ENCODE data around the gene KMT2A.

KMT2A gene

GRCh38 chr11:118484405-118484804, 48.1 kb downstream of the KMT2A start:
- no peaks in the 10 kb centered on the region for H3K4me1 ChIP-seq (ENCODE audit: low read length)
- H2AFZ ChIP-seq (ENCODE audit: low read depth, low read length): no peak overlapping the region
- no peak for TF ChIP-seq EZH2phosphoT487 (IDR thresholded peaks at IDR 0.05; ENCODE audit: low read depth)
- TF ChIP-seq, protein P1, sequence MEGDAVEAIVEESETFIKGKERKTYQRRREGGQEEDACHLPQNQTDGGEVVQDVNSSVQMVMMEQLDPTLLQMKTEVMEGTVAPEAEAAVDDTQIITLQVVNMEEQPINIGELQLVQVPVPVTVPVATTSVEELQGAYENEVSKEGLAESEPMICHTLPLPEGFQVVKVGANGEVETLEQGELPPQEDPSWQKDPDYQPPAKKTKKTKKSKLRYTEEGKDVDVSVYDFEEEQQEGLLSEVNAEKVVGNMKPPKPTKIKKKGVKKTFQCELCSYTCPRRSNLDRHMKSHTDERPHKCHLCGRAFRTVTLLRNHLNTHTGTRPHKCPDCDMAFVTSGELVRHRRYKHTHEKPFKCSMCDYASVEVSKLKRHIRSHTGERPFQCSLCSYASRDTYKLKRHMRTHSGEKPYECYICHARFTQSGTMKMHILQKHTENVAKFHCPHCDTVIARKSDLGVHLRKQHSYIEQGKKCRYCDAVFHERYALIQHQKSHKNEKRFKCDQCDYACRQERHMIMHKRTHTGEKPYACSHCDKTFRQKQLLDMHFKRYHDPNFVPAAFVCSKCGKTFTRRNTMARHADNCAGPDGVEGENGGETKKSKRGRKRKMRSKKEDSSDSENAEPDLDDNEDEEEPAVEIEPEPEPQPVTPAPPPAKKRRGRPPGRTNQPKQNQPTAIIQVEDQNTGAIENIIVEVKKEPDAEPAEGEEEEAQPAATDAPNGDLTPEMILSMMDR (IDR thresholded peaks at IDR 0.05; ENCODE audit: low read depth, low read length): no peak
- no peak overlapping the region for H3K4me3 ChIP-seq (ENCODE audit: low read length)
- H3K9ac ChIP-seq (ENCODE audit: low read length): no peak overlapping the region
- H3K27me3 ChIP-seq (ENCODE audit: low read depth, low read length): no peaks in the 10 kb centered on the region
- no peaks in the 10 kb centered on the region for H4K20me1 ChIP-seq (ENCODE audit: insufficient read depth, low read length)
- no peaks in the 10 kb centered on the region for H3K79me2 ChIP-seq (ENCODE audit: low read length)
- H3K27ac ChIP-seq (ENCODE audit: low read length): no peak overlapping the region
- no peaks in the 10 kb centered on the region for H3K9me3 ChIP-seq (ENCODE audit: insufficient read depth, low read length)
- no peak overlapping the region for H3K4me2 ChIP-seq (ENCODE audit: low read length)
- peaks cover 49% of the 10 kb centered on the region for H3K36me3 ChIP-seq (replicated peaks; ENCODE audit: low read depth, low read length)

GRCh38 chr11:118485273-118485672, 49.0 kb downstream of the KMT2A start:
- H3K4me2 ChIP-seq (ENCODE audit: low read length): no peak overlapping the region
- no peak overlapping the region for H3K9ac ChIP-seq (ENCODE audit: low read length)
- peaks cover 49% of the 10 kb centered on the region for H3K36me3 ChIP-seq (replicated peaks; ENCODE audit: low read depth, low read length)

GRCh38 chr11:118488480-118489109, 52.3 kb downstream of the KMT2A start:
- Histone ChIP-seq H3K4me2 (ENCODE audit: low read length) (no peak overlapping the region), H4K20me1 (ENCODE audit: insufficient read depth, low read length) (no peaks in the 10 kb centered on the region), H3K4me3 (ENCODE audit: low read length) (no peak overlapping the region), H2AFZ (ENCODE audit: low read depth, low read length) (no peak overlapping the region), H3K36me3 (replicated peaks; ENCODE audit: low read depth, low read length) (peaks cover 50% of the 10 kb centered on the region), H3K9ac (ENCODE audit: low read length) (no peak overlapping the region), H3K79me2 (ENCODE audit: low read length) (no peaks in the 10 kb centered on the region), H3K27ac (ENCODE audit: low read length) (no peak overlapping the region), H3K9me3 (ENCODE audit: insufficient read depth, low read length) (no peaks in the 10 kb centered on the region), H3K4me1 (ENCODE audit: low read length) (no peaks in the 10 kb centered on the region), H3K27me3 (ENCODE audit: low read depth, low read length) (no peaks in the 10 kb centered on the region)
- TF ChIP-seq, protein P1 (IDR thresholded peaks at IDR 0.05; ENCODE audit: low read depth, low read length): peak; percentile 91
- no peak for TF ChIP-seq EZH2phosphoT487 (IDR thresholded peaks at IDR 0.05; ENCODE audit: low read depth)

More at GRCh38 chr11:118485273-118485672, 49.0 kb downstream of the KMT2A start:
- Histone ChIP-seq H3K27me3 (ENCODE audit: low read depth, low read length) (no peaks in the 10 kb centered on the region), H3K79me2 (ENCODE audit: low read length) (no peaks in the 10 kb centered on the region), H4K20me1 (ENCODE audit: insufficient read depth, low read length) (no peaks in the 10 kb centered on the region), H3K4me1 (ENCODE audit: low read length) (no peaks in the 10 kb centered on the region), H3K27ac (ENCODE audit: low read length) (no peak overlapping the region), H2AFZ (ENCODE audit: low read depth, low read length) (no peak overlapping the region), H3K9me3 (ENCODE audit: insufficient read depth, low read length) (no peaks in the 10 kb centered on the region), H3K4me3 (ENCODE audit: low read length) (no peak overlapping the region)
- TF ChIP-seq, protein P1 (IDR thresholded peaks at IDR 0.05; ENCODE audit: low read depth, low read length): 0 out of 2 replicates have a peak, but pooled peaks have one; percentile 10
- TF ChIP-seq EZH2phosphoT487 (IDR thresholded peaks at IDR 0.05; ENCODE audit: low read depth): no peak

- Histone ChIP-seq H2AFZ (ENCODE audit: low read depth, low read length) (no peak overlapping the region), H3K79me2 (ENCODE audit: low read length) (no peaks in the 10 kb centered on the region), H3K9ac (ENCODE audit: low read length) (no peak overlapping the region), H3K36me3 (replicated peaks; ENCODE audit: low read depth, low read length) (peaks cover 56% of the 10 kb centered on the region), H3K4me1 (ENCODE audit: low read length) (no peaks in the 10 kb centered on the region), H3K4me3 (ENCODE audit: low read length) (no peak overlapping the region), H4K20me1 (ENCODE audit: insufficient read depth, low read length) (no peaks in the 10 kb centered on the region), H3K9me3 (ENCODE audit: insufficient read depth, low read length) (no peaks in the 10 kb centered on the region), H3K4me2 (ENCODE audit: low read length) (no peak overlapping the region), H3K27ac (ENCODE audit: low read length) (no peak overlapping the region), H3K27me3 (ENCODE audit: low read depth, low read length) (no peaks in the 10 kb centered on the region)
- TF ChIP-seq, protein P1 (IDR thresholded peaks at IDR 0.05; ENCODE audit: low read depth, low read length): no peak
- no peak for TF ChIP-seq EZH2phosphoT487 (IDR thresholded peaks at IDR 0.05; ENCODE audit: low read depth)
These were observed 54.7 kb downstream of the KMT2A start for GRCh38 chr11:118491041-118491440.
